Upper lobe of left lung (tissue), 6 donors: ENCODE results near the gene SEMA4D. TPM values are rescaled to one million over a fixed set of nuclear protein-coding genes. Genes with fewer than 3 reads are reported as not detected.

Experiments
- ATAC-seq, 2 donors: fragments of 200-7000 bp; cut with Tn5 transposase; one replicate each; pipeline ENCODE4 v1.9.1; 2022; ENCODE audit warnings: mild to moderate bottlenecking in 2 of 2, moderate library complexity in 2 of 2; ENCODE audit not compliant: low FRiP score in 2 of 2
- DNase-seq, 2 donors: peaks; one replicate each; pipeline ENCODE4 v3.0.0-alpha.2; 2019 to 2020
- H3K27ac ChIP-seq, 4 donors: fragments of 200-600 bp; sonication (generic); one replicate each; pipeline ENCODE4 v1.5.1; 2016 to 2019
- H3K27me3 ChIP-seq, 4 donors: fragments of 200-600 bp; sonication (generic); one replicate each; pipeline ENCODE4 v1.5.1; 2017 to 2019
- H3K36me3 ChIP-seq, 4 donors: fragments of 200-600 bp; sonication (generic); one replicate each; pipeline ENCODE4 v1.5.1; 2016 to 2019
- H3K4me1 ChIP-seq, 4 donors: fragments of 200-600 bp; sonication (generic); one replicate each; pipeline ENCODE4 v1.5.1; 2018 to 2019
- H3K4me3 ChIP-seq, 4 donors: fragments of 200-600 bp; sonication (generic); one replicate each; pipeline ENCODE4 v1.5.1; 2017 to 2019; ENCODE audit warnings: mild to moderate bottlenecking in 2 of 4, moderate library complexity in 1 of 4
- H3K9me3 ChIP-seq, 4 donors: fragments of 200-600 bp; sonication (generic); one replicate each; pipeline ENCODE4 v1.5.1; 2018 to 2019
- CTCF ChIP-seq, 6 experiments: fragments of 450-650 bp in 4 of 6; fragments of 200-600 bp in 2 of 6; sonication (generic) in 2 of 6; IDR thresholded peaks; one replicate each; pipeline ENCODE4 v1.5.1; 2016 to 2019; ENCODE audit warnings: antibody characterized with exemption in 6 of 6
- EP300 ChIP-seq, 4 donors: sonication (generic); formaldehyde crosslinking; IDR thresholded peaks; one replicate each; pipeline ENCODE4 v1.5.1; 2017; ENCODE audit warnings: antibody characterized with exemption in 4 of 4, control low read depth in 2 of 4
- POLR2A ChIP-seq, 4 donors: fragments of 450-650 bp; IDR thresholded peaks; one replicate each; pipeline ENCODE4 v1.5.1; 2016 to 2017; ENCODE audit warnings: antibody characterized with exemption in 4 of 4, mild to moderate bottlenecking in 2 of 4
- POLR2AphosphoS5 ChIP-seq, 2 donors: sonication (generic); formaldehyde crosslinking; IDR thresholded peaks; one replicate each; pipeline ENCODE4 v1.5.1; 2017; ENCODE audit warnings: antibody characterized with exemption in 2 of 2
- WGBS, 2 donors: methylation state at CpG; one replicate each; pipeline ENCODE4 v1.1.5; 2017 to 2018; 5-methylcytosine and 5-hydroxymethylcytosine counted together
- total RNA-seq, 6 donors: library from RNA; depleted of rRNA in 4 of 6; stranded (reverse); fragments of >200 nt in 4 of 6; gene quantifications; one replicate each; pipeline versions ENCODE4 v1.1.0 to v1.2.1, GENCODE V29; 2016 to 2021
- donor health status: DM: no; HTN: no; CAD: no; lungs with moderate emphysema.
- donor health status: DM: no; HTN: yes; CAD: no; lungs with severe emphysema.

Gene SEMA4D
- total RNA-seq, 6 donors from 2014 or later, result 24.6 to 61.3 (median 41.8) TPM

- no peak overlapping the region for H3K27ac ChIP-seq
- no peak for TF ChIP-seq EP300 (IDR thresholded peaks at IDR 0.05)
- TF ChIP-seq POLR2AphosphoS5 (IDR thresholded peaks at IDR 0.05), result no peak
- no peak for TF ChIP-seq POLR2A (IDR thresholded peaks at IDR 0.05)
- no peak for TF ChIP-seq CTCF (IDR thresholded peaks at IDR 0.05)
- WGBS, 2 donors, result 82 to 91% methylated on average over 5 of the region's 5 CpGs
- DNase-seq, result no peak
- peaks cover 12 to 39% (median 22%) of the 10 kb centered on the region in 4 donors for H3K4me1 ChIP-seq
- H3K27me3 ChIP-seq, result no peaks in the 10 kb centered on the region
- H3K9me3 ChIP-seq, result no peaks in the 10 kb centered on the region
- ATAC-seq, result no peak
- H3K36me3 ChIP-seq, result no peaks in the 10 kb centered on the region
- no peak overlapping the region for H3K4me3 ChIP-seq
These were observed 2.1 kb upstream of the SEMA4D start for GRCh38 chr9:89500008-89500407.

- H3K4me3 ChIP-seq, result no peak overlapping the region
- WGBS, 2 donors, result 60 to 75% methylated on average over 4 to 7 of the region's 7 CpGs
- H3K4me1 ChIP-seq, result peaks cover 16 to 42% (median 27%) of the 10 kb centered on the region in 4 donors
- ATAC-seq, result no peak
- TF ChIP-seq POLR2AphosphoS5 (IDR thresholded peaks at IDR 0.05), result no peak
- no peak for TF ChIP-seq EP300 (IDR thresholded peaks at IDR 0.05)
- no peak for TF ChIP-seq CTCF (IDR thresholded peaks at IDR 0.05)
- TF ChIP-seq POLR2A (IDR thresholded peaks at IDR 0.05), result no peak
- H3K36me3 ChIP-seq, result no peaks in the 10 kb centered on the region
- DNase-seq, result peak in 1 of 2 donors; percentile 47
- H3K9me3 ChIP-seq, result no peaks in the 10 kb centered on the region
- H3K27me3 ChIP-seq, result no peaks in the 10 kb centered on the region
- H3K27ac ChIP-seq, result peak overlapping the region; percentile 33 to 94 (median 70)
These were observed 1.1 kb upstream of the SEMA4D start for GRCh38 chr9:89498852-89499480.

GRCh38 chr9:89497257-89497963 is 503 bp downstream of the SEMA4D start:
- Histone ChIP-seq H3K4me1 (peaks cover 16 to 42% (median 27%) of the 10 kb centered on the region in 4 donors), H3K27ac (peak overlapping the region; percentile 68 to 94 (median 82)), H3K27me3 (no peaks in the 10 kb centered on the region), H3K9me3 (no peaks in the 10 kb centered on the region), H3K4me3 (peak overlapping the region; percentile 65 to 87 (median 82)), H3K36me3 (no peaks in the 10 kb centered on the region)
- TF ChIP-seq POLR2A (IDR thresholded peaks at IDR 0.05), result no peak
- no peak for TF ChIP-seq CTCF (IDR thresholded peaks at IDR 0.05)
- TF ChIP-seq POLR2AphosphoS5 (IDR thresholded peaks at IDR 0.05), result no peak
- no peak for TF ChIP-seq EP300 (IDR thresholded peaks at IDR 0.05)
- 1 to 5% methylated on average over 13 to 37 of the region's 67 CpGs for WGBS, 2 donors
- ATAC-seq (no peak), DNase-seq (peak in 1 of 2 donors; percentile 88)

GRCh38 chr9:89496645-89497256 is 1.2 kb downstream of the SEMA4D start:
- TF ChIP-seq EP300 (IDR thresholded peaks at IDR 0.05) (no peak), CTCF (IDR thresholded peaks at IDR 0.05) (no peak), POLR2AphosphoS5 (IDR thresholded peaks at IDR 0.05) (no peak), POLR2A (IDR thresholded peaks at IDR 0.05) (peak in 1 of 4 donors; percentile 0)
- no peaks in the 10 kb centered on the region for H3K9me3 ChIP-seq
- WGBS, 2 donors, result 37 to 38% methylated on average over 9 to 14 of the region's 14 CpGs
- H3K36me3 ChIP-seq, result no peaks in the 10 kb centered on the region
- peak; percentile 54 to 56 for DNase-seq
- peaks cover 16 to 42% (median 27%) of the 10 kb centered on the region in 4 donors for H3K4me1 ChIP-seq
- H3K27me3 ChIP-seq, result no peaks in the 10 kb centered on the region
- H3K27ac ChIP-seq, result peak overlapping the region; percentile 68 to 94 (median 82)
- ATAC-seq, result no peak
- H3K4me3 ChIP-seq, result peak overlapping the region in 3 of 4 donors; percentile 79 to 87 (median 85)
